HEK293 (cell line): ENCODE results near the gene GSK3B.

Source experiments
- CTCF ChIA-PET: fragments of 350-600 bp; formaldehyde crosslinking; extraction: SDS; loops from one replicate; lab custom pipeline; 2021; ENCODE audit warnings: antibody characterized with exemption; lab: Yijun Ruan, JAX
- POLR2A ChIA-PET: fragments of 300-600 bp; formaldehyde crosslinking; extraction: SDS; loops from one replicate; lab custom pipeline; 2020; ENCODE audit warnings: antibody characterized with exemption, inconsistent platforms; lab: Yijun Ruan, JAX
- H3K27ac ChIP-seq: fragments of 200-500 bp; sonication (Bioruptor generic); 2 replicates; pipeline ENCODE4 v1.5.1; 2014; ENCODE audit warnings: low read depth, low read length, control low read depth, inconsistent platforms; ENCODE audit errors: extremely low read depth
- H3K36me3 ChIP-seq, 2 experiments: fragments of 200-500 bp in 1 of 2; sonication (Bioruptor generic) in 1 of 2; 1 replicate in 1 of 2; 2 replicates in 1 of 2; pipeline ENCODE4 v1.5.1; 2014 to 2017; ENCODE audit warnings: inconsistent platforms in 2 of 2, low read length in 2 of 2; ENCODE audit not compliant: control insufficient read depth in 2 of 2, insufficient read depth in 1 of 2
- H3K4me1 ChIP-seq: fragments of 200-500 bp; sonication (Bioruptor generic); 2 replicates; pipeline ENCODE4 v1.5.1; 2014; ENCODE audit warnings: mild to moderate bottlenecking, low read length, inconsistent platforms; ENCODE audit not compliant: control insufficient read depth, insufficient read depth
- H3K4me3 ChIP-seq: 2 replicates; pipeline ENCODE4 v1.5.1; 2011; ENCODE audit warnings: low read depth, mild to moderate bottlenecking, control low read depth, low read length, moderate library complexity
- H3K9me3 ChIP-seq: fragments of 200-500 bp; sonication (Bioruptor generic); 2 replicates; pipeline ENCODE4 v1.5.1; 2014; ENCODE audit warnings: low read depth, low read length, inconsistent platforms; ENCODE audit not compliant: control insufficient read depth, insufficient read depth
- PBX3 ChIP-seq: sonication (generic); formaldehyde crosslinking; IDR thresholded peaks from 2 replicates; pipeline ENCODE4 v1.8.1; 2022; ENCODE audit warnings: mild to moderate bottlenecking, moderate library complexity, missing genetic modification reagents
- SP2 ChIP-seq: fragments of 450-650 bp; formaldehyde crosslinking; IDR thresholded peaks from 2 replicates; pipeline ENCODE4 v1.5.1; 2016; ENCODE audit warnings: missing biosample characterization, missing genetic modification characterization
- ZNF473 ChIP-seq: fragments of 450-650 bp; formaldehyde crosslinking; IDR thresholded peaks from 2 replicates; pipeline ENCODE4 v1.5.1; 2017; ENCODE audit warnings: missing biosample characterization, missing genetic modification characterization
- ZNF501 ChIP-seq: fragments of 450-650 bp; formaldehyde crosslinking; IDR thresholded peaks from 2 replicates; pipeline ENCODE4 v1.5.1; 2016; ENCODE audit warnings: missing biosample characterization, missing genetic modification characterization
- ZNF529 ChIP-seq: fragments of 450-650 bp; formaldehyde crosslinking; IDR thresholded peaks from 2 replicates; pipeline ENCODE4 v1.5.1; 2017; ENCODE audit warnings: missing genetic modification characterization, missing biosample characterization; ENCODE audit not compliant: insufficient replicate concordance
- ZNF621 ChIP-seq: fragments of 450-650 bp; formaldehyde crosslinking; IDR thresholded peaks from 2 replicates; pipeline ENCODE4 v1.5.1; 2017; ENCODE audit warnings: missing biosample characterization, missing genetic modification characterization
- ZNF76 ChIP-seq: fragments of 450-650 bp; formaldehyde crosslinking; IDR thresholded peaks from 2 replicates; pipeline ENCODE4; 2016; ENCODE audit warnings: low read depth, missing biosample characterization, missing genetic modification characterization, borderline replicate concordance
- TF ChIP-seq, protein P1 (sequence below): fragments of 450-650 bp; formaldehyde crosslinking; IDR thresholded peaks from 2 replicates; pipeline ENCODE4 v1.5.1; 2016; ENCODE audit warnings: missing biosample characterization, missing genetic modification characterization
- TF ChIP-seq, protein P2 (sequence below): fragments of 450-650 bp; formaldehyde crosslinking; IDR thresholded peaks from 2 replicates; pipeline ENCODE4 v1.5.1; 2016; ENCODE audit warnings: missing biosample characterization, missing genetic modification characterization
- TF ChIP-seq, protein P3 (sequence below): fragments of 450-650 bp; formaldehyde crosslinking; IDR thresholded peaks from 2 replicates; pipeline ENCODE4 v1.5.1; 2017; ENCODE audit warnings: missing biosample characterization, missing genetic modification characterization

The GSK3B gene

DNA sequence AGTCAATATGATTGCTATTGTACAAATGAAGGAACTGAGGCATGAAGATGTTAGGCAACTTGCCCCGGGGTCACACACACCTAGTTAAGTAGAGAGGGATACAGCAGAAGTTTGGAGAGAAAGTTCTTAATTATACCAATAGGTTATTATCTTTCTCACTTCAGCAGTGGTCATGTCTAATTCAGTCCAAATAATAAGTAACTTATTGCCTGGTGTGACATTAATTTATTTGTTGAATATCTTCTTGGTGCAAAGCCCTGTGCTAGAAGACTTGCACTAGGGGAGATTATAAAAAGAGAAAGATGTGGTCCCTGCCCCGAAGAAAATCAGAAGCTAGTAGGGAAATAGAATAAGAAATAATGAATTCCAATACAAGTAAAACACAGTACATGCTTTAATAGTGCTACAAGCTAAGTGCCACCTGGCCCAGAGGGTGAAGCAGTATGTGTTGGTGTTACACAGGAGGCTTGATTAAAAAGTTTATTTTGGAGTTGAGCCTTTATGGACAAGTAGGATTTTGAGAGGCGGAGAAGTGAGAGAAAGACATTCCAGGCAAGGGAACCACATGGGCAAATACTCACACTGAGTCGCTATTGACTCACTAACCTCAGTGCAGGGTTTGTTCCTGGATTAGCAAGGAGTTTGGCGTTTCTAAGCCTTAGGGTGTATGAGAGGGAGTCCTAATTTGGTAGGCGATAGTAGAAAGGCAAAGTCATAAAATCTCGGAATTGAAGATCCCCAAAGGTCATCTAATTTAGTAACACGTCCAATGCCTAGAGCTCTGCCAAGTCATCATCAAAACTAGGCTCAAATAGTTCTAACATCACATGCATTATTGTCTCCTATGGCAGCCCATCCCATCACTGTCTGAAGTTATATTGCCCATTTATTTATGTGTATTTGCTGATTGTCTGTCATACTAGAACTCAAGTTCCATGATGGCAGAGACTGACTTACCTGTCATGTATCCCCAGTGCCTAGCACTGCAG, 19.2 kb upstream of the GSK3B start:
- no peak overlapping the region for H3K4me3 ChIP-seq
- no peaks in the 10 kb centered on the region for H3K9me3 ChIP-seq
- ChIA-PET POLR2A (no interaction called here), CTCF (no interaction called here)
- no peak overlapping the region for H3K27ac ChIP-seq
- TF ChIP-seq, protein P1, sequence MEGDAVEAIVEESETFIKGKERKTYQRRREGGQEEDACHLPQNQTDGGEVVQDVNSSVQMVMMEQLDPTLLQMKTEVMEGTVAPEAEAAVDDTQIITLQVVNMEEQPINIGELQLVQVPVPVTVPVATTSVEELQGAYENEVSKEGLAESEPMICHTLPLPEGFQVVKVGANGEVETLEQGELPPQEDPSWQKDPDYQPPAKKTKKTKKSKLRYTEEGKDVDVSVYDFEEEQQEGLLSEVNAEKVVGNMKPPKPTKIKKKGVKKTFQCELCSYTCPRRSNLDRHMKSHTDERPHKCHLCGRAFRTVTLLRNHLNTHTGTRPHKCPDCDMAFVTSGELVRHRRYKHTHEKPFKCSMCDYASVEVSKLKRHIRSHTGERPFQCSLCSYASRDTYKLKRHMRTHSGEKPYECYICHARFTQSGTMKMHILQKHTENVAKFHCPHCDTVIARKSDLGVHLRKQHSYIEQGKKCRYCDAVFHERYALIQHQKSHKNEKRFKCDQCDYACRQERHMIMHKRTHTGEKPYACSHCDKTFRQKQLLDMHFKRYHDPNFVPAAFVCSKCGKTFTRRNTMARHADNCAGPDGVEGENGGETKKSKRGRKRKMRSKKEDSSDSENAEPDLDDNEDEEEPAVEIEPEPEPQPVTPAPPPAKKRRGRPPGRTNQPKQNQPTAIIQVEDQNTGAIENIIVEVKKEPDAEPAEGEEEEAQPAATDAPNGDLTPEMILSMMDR (tag by site-specific recombination) = no peak
- TF ChIP-seq, protein P2, sequence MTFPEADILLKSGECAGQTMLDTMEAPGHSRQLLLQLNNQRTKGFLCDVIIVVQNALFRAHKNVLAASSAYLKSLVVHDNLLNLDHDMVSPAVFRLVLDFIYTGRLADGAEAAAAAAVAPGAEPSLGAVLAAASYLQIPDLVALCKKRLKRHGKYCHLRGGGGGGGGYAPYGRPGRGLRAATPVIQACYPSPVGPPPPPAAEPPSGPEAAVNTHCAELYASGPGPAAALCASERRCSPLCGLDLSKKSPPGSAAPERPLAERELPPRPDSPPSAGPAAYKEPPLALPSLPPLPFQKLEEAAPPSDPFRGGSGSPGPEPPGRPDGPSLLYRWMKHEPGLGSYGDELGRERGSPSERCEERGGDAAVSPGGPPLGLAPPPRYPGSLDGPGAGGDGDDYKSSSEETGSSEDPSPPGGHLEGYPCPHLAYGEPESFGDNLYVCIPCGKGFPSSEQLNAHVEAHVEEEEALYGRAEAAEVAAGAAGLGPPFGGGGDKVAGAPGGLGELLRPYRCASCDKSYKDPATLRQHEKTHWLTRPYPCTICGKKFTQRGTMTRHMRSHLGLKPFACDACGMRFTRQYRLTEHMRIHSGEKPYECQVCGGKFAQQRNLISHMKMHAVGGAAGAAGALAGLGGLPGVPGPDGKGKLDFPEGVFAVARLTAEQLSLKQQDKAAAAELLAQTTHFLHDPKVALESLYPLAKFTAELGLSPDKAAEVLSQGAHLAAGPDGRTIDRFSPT (tag by site-specific recombination) = no peak
- no peak for TF ChIP-seq ZNF501 (tag by site-specific recombination)
- TF ChIP-seq ZNF76 = no peak
- TF ChIP-seq SP2 (tag by site-specific recombination) = no peak
- H3K4me1 ChIP-seq = no peaks in the 10 kb centered on the region
- no peaks in the 10 kb centered on the region for H3K36me3 ChIP-seq

DNA sequence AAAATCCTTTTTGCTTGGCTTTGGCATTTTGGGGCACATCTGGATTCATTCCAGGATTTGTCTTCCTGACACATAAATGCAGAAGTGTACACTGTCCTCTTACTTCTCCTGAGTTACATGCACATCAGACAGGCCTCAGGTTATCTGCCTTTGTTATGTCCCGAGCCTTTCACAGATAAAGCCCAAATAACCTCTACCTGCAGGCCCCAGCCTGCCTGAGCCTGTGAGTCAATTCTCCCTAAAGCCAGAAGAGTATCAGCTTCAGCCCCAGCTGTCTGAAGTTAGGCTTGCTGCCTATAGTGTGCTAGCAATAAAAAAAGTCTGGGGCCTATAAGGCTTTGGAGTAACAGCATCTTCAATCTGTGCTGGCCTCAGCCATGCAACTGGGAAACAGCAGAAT, 17.7 kb upstream of the GSK3B start:
- H3K4me3 ChIP-seq = no peak overlapping the region
- ChIA-PET CTCF (no interaction called here), POLR2A (interaction anchor here (1.5 kb wide), 1 partner anchor 17 kb away, joined by 4 read pairs; the partner anchor contains the start of gene GSK3B)
- no peak overlapping the region for H3K27ac ChIP-seq
- TF ChIP-seq, protein P3, sequence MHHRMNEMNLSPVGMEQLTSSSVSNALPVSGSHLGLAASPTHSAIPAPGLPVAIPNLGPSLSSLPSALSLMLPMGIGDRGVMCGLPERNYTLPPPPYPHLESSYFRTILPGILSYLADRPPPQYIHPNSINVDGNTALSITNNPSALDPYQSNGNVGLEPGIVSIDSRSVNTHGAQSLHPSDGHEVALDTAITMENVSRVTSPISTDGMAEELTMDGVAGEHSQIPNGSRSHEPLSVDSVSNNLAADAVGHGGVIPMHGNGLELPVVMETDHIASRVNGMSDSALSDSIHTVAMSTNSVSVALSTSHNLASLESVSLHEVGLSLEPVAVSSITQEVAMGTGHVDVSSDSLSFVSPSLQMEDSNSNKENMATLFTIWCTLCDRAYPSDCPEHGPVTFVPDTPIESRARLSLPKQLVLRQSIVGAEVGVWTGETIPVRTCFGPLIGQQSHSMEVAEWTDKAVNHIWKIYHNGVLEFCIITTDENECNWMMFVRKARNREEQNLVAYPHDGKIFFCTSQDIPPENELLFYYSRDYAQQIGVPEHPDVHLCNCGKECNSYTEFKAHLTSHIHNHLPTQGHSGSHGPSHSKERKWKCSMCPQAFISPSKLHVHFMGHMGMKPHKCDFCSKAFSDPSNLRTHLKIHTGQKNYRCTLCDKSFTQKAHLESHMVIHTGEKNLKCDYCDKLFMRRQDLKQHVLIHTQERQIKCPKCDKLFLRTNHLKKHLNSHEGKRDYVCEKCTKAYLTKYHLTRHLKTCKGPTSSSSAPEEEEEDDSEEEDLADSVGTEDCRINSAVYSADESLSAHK (tag by site-specific recombination) = no peak
- TF ChIP-seq ZNF529 (tag by site-specific recombination) = no peak
- TF ChIP-seq ZNF621 (tag by site-specific recombination) = no peak
- TF ChIP-seq PBX3 (CRISPR knock-in tag) = no peak
- no peak for TF ChIP-seq ZNF473 (tag by site-specific recombination)
- TF ChIP-seq, all 188 proteins: peak for 0
- Histone ChIP-seq H3K9me3 (no peaks in the 10 kb centered on the region), H3K36me3 (no peaks in the 10 kb centered on the region), H3K4me1 (no peaks in the 10 kb centered on the region)

DNA sequence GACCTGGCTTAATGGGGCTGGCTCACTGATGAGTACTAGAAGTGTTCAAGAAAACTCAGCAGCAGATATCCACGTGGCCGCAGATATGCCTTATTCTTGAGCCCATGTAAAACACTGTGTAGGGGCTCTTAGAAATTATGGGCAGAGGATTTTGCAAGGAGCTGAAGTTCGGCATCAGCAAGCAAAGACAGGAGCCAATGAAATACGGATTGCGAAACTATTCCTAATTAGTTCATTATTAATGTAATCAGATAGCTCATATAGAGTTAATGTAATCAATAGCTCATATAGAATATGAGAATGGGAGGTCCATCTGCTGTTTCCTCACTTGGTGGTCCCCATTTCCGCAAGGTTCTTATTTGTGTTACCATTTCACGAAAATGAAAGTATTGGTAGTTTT, 9.0 kb upstream of the GSK3B start:
- TF ChIP-seq ZNF76 = no peak
- Histone ChIP-seq H3K4me3 (no peak overlapping the region), H3K9me3 (no peaks in the 10 kb centered on the region), H3K27ac (no peak overlapping the region), H3K4me1 (no peaks in the 10 kb centered on the region; the same call in 1 of the 2 replicates), H3K36me3 (peaks cover 7 to 11% of the 10 kb centered on the region in 2 experiments; a peak in 2 of 3 replicates)
- ChIA-PET POLR2A (interaction anchor here (1.9 kb wide), 1 partner anchor 9 kb away, joined by 6 read pairs; the partner anchor contains the start of gene GSK3B), CTCF (interaction anchor here (0.6 to 0.7 kb wide), 2 partner anchors 23 to 70 kb away, joined by 3 read pairs; no protein-coding TSS in a partner anchor)
